Ovary (tissue), 3 donors: ENCODE measurements around the gene UBQLN2.

ENCODE experiments used
- EP300 ChIP-seq: sonication (generic); formaldehyde crosslinking; IDR thresholded peaks from one replicate; pipeline ENCODE4 v1.6.1; 2017; ENCODE audit warnings: antibody characterized with exemption
- POLR2A ChIP-seq: fragments of 450-650 bp; IDR thresholded peaks from one replicate; pipeline ENCODE4 v1.6.1; 2017; ENCODE audit warnings: antibody characterized with exemption, mild to moderate bottlenecking, moderate library complexity
- TF ChIP-seq, protein P1 (sequence below), 3 donors: fragments of 450-650 bp in 2 of 3; fragments of 200-600 bp in 1 of 3; IDR thresholded peaks; one replicate each; pipeline versions ENCODE4 v1.5.1 to v1.8.0; 2016 to 2022; ENCODE audit warnings: antibody characterized with exemption in 3 of 3, mild to moderate bottlenecking in 1 of 3
- donor health status: DM: no; HTN: no; CAD: no.

DNA sequence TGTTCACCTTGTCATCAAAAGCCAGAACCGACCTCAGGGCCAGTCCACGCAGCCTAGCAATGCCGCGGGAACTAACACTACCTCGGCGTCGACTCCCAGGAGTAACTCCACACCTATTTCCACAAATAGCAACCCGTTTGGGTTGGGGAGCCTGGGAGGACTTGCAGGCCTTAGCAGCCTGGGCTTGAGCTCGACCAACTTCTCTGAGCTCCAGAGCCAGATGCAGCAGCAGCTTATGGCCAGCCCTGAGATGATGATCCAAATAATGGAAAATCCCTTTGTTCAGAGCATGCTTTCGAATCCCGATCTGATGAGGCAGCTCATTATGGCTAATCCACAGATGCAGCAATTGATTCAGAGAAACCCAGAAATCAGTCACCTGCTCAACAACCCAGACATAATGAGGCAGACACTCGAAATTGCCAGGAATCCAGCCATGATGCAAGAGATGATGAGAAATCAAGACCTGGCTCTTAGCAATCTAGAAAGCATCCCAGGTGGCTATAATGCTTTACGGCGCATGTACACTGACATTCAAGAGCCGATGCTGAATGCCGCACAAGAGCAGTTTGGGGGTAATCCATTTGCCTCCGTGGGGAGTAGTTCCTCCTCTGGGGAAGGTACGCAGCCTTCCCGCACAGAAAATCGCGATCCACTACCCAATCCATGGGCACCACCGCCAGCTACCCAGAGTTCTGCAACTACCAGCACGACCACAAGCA, 898 bp downstream of the UBQLN2 start:
- TF ChIP-seq, protein P1, sequence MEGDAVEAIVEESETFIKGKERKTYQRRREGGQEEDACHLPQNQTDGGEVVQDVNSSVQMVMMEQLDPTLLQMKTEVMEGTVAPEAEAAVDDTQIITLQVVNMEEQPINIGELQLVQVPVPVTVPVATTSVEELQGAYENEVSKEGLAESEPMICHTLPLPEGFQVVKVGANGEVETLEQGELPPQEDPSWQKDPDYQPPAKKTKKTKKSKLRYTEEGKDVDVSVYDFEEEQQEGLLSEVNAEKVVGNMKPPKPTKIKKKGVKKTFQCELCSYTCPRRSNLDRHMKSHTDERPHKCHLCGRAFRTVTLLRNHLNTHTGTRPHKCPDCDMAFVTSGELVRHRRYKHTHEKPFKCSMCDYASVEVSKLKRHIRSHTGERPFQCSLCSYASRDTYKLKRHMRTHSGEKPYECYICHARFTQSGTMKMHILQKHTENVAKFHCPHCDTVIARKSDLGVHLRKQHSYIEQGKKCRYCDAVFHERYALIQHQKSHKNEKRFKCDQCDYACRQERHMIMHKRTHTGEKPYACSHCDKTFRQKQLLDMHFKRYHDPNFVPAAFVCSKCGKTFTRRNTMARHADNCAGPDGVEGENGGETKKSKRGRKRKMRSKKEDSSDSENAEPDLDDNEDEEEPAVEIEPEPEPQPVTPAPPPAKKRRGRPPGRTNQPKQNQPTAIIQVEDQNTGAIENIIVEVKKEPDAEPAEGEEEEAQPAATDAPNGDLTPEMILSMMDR (IDR thresholded peaks at IDR 0.05): no peak
- TF ChIP-seq POLR2A: no peak
- TF ChIP-seq EP300: no peak
